Urothelium cell line (cell line): ENCODE results near the gene SMAD2.
"Not testable (repeated sequence)": the region's sequence is repeated elsewhere in the genome, so short reads cannot be mapped to it uniquely, and the experiment has no call there.

Source experiments
- DNase-seq: peaks from one replicate; pipeline ENCODE4 v3.0.0; 2011; ENCODE audit warnings: low spot score, mixed read lengths
- FAIRE-seq: peaks from 2 replicates; lab custom pipeline; 2011; peaks lifted over from hg19 to GRCh38; lab: Jason Lieb, UNC

Gene SMAD2

DNA sequence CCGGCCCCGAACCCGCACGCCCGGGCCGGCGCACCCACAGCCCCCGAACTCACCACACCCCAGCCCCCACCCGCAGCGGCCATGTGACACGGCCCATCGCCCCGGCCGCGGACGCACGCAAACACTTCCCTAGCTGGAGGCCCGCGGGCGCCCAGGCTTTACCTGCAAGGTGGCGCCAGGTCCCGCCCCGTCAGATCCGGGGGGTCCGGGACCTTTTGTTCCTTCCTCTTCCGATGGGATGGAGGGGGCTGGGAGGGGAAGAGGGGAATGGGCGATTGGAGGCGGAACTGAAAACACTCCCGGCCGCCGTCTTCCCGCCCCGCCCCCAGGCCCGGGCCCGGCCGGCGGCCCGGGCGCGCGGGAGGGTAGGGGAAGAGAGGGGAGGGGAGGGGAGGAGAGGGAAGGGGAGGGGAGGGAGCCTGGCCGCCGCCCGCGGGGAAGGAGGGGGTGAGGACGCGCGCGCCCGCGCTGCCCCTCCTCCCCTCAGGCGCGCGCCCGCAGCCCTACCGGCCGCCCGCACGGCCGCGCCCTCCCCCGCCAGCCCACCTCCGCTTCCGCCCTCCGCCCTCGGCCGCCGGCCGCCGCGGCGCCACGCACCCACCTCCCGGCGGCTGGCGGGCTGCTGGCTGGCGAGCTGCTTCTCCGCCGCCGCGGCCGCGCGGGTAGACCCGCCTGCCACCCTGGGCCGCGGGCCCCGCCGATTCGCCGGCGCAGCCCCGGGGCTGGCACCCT is at the start of gene SMAD2:
Gene SMAD2, minus strand, starts transcription at position 461 of the 732 bp plus-strand sequence. CDS start 33,903 bp downstream, outside the sequence.
- DNase-seq = peak; percentile 84
- no peak for FAIRE-seq

DNA sequence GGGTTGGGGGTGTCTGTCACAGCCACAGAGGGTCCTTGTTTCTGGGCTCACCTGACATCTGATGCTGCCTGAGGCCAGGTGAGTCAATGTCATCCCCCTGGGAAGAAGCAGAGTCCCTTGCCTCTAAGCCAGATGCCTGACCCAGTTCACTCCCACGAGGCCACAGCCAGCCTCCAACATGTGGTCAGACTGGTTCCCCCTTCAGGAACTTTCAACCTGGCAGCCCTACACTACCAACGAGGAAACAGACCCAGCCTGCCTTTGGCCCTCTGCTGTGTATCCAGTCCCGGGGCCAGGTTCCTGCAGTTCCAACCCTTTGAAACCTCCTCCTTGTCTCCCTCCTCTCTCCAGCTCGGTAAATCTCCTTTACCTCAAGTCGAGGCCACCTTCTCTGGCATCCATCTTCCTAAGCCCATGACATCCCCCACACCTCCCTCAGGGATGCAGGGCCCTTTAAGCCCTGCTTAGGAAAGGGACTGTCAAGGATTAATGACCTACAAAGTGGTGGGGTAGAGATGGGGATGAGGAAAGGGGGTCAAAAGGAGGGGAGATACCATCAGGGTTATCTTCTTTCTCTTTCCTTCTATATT is 49.2 kb upstream of the SMAD2 start:
- DNase-seq (no peak), FAIRE-seq (no peak)

DNA sequence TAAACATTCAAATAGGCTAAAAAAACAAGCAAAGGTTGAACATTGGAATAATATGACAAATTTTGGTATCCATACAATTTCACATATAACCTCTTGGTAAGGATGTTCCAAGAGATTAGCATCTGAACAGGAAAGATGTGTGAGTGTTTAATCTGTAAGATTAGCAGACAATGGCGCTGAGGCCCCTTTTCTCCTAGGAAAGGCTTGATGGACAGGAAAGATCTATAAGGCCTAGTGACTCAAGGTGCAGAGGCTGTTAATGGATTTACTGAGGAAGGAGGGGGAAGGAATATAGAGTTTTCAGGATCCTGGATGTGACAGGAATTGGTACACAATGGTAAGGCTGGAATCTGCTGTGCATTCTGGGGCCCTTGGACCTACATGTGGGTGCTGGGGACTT is 48.1 kb upstream of the SMAD2 start:
- DNase-seq = no peak
- no peak for FAIRE-seq

GRCh38 chr18:47978141-47978540 is 47.7 kb upstream of the SMAD2 start:
- no peak for FAIRE-seq
- no peak for DNase-seq

- FAIRE-seq (no peak), DNase-seq (no peak)
These were observed 45.2 kb upstream of the SMAD2 start for GRCh38 chr18:47975701-47976100.

GRCh38 chr18:47975105-47975504 is 44.6 kb upstream of the SMAD2 start:
- FAIRE-seq = no peak

GRCh38 chr18:47970664-47971531 is 40.4 kb upstream of the SMAD2 start:
- DNase-seq (no peak), FAIRE-seq (no peak)

More at GRCh38 chr18:47975105-47975504, 44.6 kb upstream of the SMAD2 start:
- no peak for DNase-seq

GRCh38 chr18:47969816-47970215 is 39.4 kb upstream of the SMAD2 start:
- peak; percentile 23 for DNase-seq
- no peak for FAIRE-seq

GRCh38 chr18:47968721-47969120 is 38.3 kb upstream of the SMAD2 start:
- FAIRE-seq = no peak
- DNase-seq = peak; percentile 40

- FAIRE-seq (no peak), DNase-seq (peak; percentile 25)
These were observed 37.7 kb upstream of the SMAD2 start for GRCh38 chr18:47968006-47968676.

DNA sequence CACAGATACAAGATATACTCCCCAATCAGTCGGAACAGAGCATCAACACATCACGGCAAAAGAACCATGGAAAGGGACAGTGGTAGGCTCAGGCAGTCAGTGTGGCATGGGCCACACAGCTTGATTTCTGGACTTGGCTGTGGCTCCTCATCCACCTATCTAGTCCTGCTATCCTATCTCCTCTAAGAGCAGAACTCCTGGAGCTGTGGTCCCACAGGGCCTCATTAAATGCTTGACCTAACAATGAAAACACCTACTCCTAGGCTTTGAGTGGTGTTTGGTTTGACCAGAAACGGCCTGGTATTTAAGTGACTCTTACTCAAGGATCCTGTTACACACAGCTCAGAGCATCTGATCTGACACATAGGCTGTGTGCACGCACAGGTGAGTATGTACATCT is 33.6 kb upstream of the SMAD2 start:
- no peak for DNase-seq
- no peak for FAIRE-seq

GRCh38 chr18:47961003-47961402 is 30.5 kb upstream of the SMAD2 start:
- not testable (repeated sequence) for DNase-seq, FAIRE-seq

DNA sequence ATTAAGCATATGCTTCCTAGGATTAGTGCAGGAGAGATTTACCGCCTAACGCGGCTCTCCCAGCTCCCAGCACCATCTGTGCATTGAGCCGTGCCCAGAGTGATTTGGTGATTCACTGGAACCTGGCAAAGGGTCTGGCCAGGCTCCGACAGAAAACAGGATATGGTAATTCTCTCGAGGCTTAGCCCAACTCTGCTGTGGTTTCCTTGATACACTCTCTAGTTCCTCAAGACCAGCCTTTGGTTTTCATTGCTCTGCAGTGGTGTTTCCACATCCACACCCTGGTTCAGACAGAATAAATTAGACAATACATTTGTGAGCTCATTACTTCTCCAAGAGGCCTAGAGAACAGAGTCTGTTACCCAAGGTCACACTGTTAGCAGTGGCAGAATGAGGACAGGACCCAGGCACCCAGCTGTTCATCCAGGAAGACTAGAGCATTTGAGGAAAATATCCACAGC is 23.0 kb upstream of the SMAD2 start:
- FAIRE-seq (no peak), DNase-seq (no peak)

- DNase-seq = no peak
- FAIRE-seq = no peak
These were observed 20.1 kb upstream of the SMAD2 start for GRCh38 chr18:47950511-47950910.

DNA sequence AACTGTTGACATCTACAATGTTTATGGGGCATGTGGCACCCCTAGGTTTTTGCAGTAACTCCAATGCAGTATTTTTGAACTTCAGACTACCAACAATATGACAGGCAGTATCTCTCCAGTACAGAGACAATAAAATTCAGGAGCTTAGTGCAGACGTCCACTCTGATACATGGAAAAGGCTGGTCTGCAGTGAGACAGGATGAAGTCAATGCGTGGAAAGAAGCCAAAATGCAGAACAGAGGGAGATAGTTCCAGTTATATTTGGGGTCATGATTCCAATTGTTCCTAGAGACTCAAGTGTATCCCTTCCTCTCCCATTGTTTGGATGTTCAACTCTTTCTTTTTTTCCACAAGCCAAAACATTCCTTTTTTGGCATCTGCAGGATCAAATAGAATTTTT is 18.7 kb upstream of the SMAD2 start:
- FAIRE-seq = no peak
- no peak for DNase-seq

DNA sequence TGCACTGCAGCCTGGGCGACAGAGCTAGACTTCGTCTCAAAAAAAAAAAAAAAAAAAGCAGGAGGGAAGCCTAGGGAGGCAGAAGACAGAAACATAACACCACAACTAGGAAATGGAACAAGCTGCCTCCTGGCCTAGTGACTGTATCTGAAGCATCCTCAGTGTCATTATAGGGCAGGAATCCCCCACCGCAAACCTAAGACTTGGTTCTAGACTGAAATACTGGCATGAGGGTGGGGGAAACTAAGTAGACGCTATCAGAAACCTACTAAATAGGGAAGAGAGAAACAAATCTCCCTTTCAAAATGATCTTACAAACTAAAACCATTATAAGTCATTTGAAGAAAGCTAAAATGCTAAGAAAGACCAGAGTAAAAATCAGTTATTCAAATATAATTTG is 16.4 kb upstream of the SMAD2 start:
- no peak for FAIRE-seq
- DNase-seq = no peak

GRCh38 chr18:47944972-47945852 is 14.8 kb upstream of the SMAD2 start:
- FAIRE-seq = no peak

DNA sequence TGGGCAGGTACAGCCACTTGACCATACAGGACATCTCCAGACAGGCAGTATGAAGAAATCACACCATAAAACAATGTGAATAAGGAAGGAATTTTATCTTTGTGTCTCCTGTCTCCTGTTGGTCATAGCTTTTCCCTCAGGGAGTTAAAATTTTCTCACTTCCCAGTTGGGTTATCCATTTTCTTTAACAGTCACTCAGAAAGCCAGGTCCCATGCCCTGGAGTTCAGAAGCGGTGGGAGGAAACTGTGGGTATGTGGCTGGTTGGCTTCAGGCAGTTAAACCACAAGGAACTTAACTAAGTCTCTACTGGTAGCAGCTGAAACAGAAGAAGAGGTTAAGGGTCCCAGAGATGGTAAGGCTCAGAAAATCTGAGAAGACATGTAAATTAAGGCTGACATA is 6.5 kb upstream of the SMAD2 start:
- no peak for FAIRE-seq

More at GRCh38 chr18:47944972-47945852, 14.8 kb upstream of the SMAD2 start:
- DNase-seq = peak; percentile 58

DNA sequence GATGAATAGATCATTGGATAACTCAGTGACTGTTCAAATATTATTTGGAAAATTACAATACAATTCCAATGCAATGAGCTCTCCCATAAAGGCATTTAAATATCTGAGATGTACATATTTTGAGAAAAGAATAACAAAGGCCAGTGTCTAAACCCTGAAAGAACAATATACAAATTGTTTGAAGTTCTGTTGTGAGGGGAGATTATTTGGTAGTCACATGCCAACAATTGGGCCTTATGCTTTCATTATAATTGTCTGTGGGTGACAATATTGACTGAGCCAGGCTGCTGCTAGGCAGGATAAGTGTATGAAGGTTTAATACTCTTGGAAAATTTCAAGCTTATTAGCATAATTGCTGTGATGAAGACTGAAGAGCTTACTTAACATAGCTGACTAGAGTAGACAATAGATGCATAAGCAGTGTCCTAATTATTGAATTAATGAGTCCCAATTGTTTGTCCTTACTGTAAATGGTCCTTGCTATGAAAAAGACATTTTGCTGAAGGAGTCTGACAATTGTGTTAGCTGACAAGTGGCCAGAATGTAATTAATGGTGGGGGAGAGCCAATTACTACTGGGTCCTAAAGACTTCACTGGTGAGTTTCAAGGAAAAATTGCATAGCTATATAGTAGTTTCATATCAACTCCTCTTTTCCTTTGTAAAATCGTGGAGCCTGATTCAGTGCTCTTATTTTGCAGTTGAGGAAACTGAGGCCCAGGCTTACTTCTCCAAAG is 5.0 kb upstream of the SMAD2 start:
- no peak for FAIRE-seq

More for the DNA sequence above, 6.5 kb upstream of the SMAD2 start:
- no peak for DNase-seq

More for the DNA sequence above, 5.0 kb upstream of the SMAD2 start:
- DNase-seq = no peak
